HCT116 (cell line): ENCODE data around the gene NEO1. TPM values are rescaled to one million over a fixed set of nuclear protein-coding genes. Genes with fewer than 3 reads are reported as not detected.

Source experiments
- ATAC-seq: fragments of 200-7000 bp; cut with Tn5 transposase; 2 replicates; pipeline ENCODE4 v1.9.1; 2020; ENCODE audit warnings: mild to moderate bottlenecking, moderate library complexity
- BruUV-seq: library from RNA; stranded (reverse); fragments of 400-500 nt; replicated peaks from 2 replicates; lab custom pipeline; 2021; lab: Mats Ljungman, UMichigan
- CTCF ChIA-PET: fragments of 300-600 bp; sonication (Branson Sonifier 250); formaldehyde crosslinking; loops from one replicate; lab custom pipeline; 2021; ENCODE audit warnings: antibody characterized with exemption; lab: Charles Lee
- POLR2A ChIA-PET: fragments of 300-600, 350-600 bp; sonication (Branson Sonifier 250); formaldehyde crosslinking; loops from one replicate; lab custom pipeline; 2021; ENCODE audit warnings: antibody characterized with exemption; lab: Charles Lee
- RAD21 ChIA-PET, 2 experiments: fragments of 300-600 bp; sonication (Branson Sonifier 250); formaldehyde crosslinking; loops; one replicate each; lab custom pipeline; 2023; ENCODE audit warnings: low total read pairs in 2 of 2; ENCODE audit not compliant: uncharacterized antibody in 2 of 2, unreplicated experiment in 2 of 2, low non-redundant PET in 1 of 2; lab: Charles Lee
- DNase-seq: peaks from one replicate; pipeline ENCODE4 v3.0.0-alpha.2; 2010; ENCODE audit warnings: low read depth, low spot score
- H2AFZ ChIP-seq: fragments of 200-600 bp; shearing (Covaris generic), sonication (generic); 2 replicates; pipeline ENCODE4 v1.6.1; 2017; ENCODE audit warnings: low read depth, mixed run types, mixed read lengths, antibody characterized with exemption, low read length; ENCODE audit not compliant: poor library complexity, severe bottlenecking
- H3K27ac ChIP-seq: 2 replicates; pipeline ENCODE4 v1.5.1; 2012; ENCODE audit warnings: low read depth, low read length
- H3K27me3 ChIP-seq: fragments of 200-600 bp; sonication (generic); 2 replicates; pipeline ENCODE4 v1.6.1; 2016; ENCODE audit warnings: mixed run types, low read length, mixed read lengths; ENCODE audit not compliant: insufficient read depth
- H3K36me3 ChIP-seq, 2 experiments: fragments of 200-500 bp in 1 of 2; fragments of 200-600 bp in 1 of 2; sonication (Bioruptor generic) in 1 of 2; sonication (generic) in 1 of 2; 2 replicates each; pipeline versions ENCODE4 v1.5.1 to v1.6.1; 2014 to 2016; ENCODE audit warnings: low read length in 2 of 2, inconsistent platforms in 1 of 2, mixed read lengths in 1 of 2, mixed run types in 1 of 2; ENCODE audit not compliant: insufficient read depth in 2 of 2, control insufficient read depth in 1 of 2
- H3K4me1 ChIP-seq, 2 experiments: fragments of 200-600 bp in 1 of 2; sonication (generic) in 1 of 2; 2 replicates each; pipeline versions ENCODE4 v1.5.1 to v1.6.1; 2012 to 2017; ENCODE audit warnings: low read length in 2 of 2, inconsistent platforms in 1 of 2, mild to moderate bottlenecking in 1 of 2, mixed read lengths in 1 of 2, mixed run types in 1 of 2, moderate library complexity in 1 of 2; ENCODE audit not compliant: insufficient read depth in 2 of 2, control insufficient read depth in 1 of 2
- H3K4me2 ChIP-seq: fragments of 200-600 bp; sonication (generic); 2 replicates; pipeline ENCODE4 v1.6.1; 2017; ENCODE audit warnings: mixed run types, low read length, mixed read lengths
- H3K4me3 ChIP-seq, 2 experiments: fragments of 200-600 bp in 1 of 2; sonication (generic) in 1 of 2; replicated peaks in 1 of 2; 2 replicates each; pipeline ENCODE4 v1.5.1; 2011 to 2016; ENCODE audit warnings: low read length in 2 of 2, control low read depth in 1 of 2, low read depth in 1 of 2, mild to moderate bottlenecking in 1 of 2, mixed read lengths in 1 of 2, mixed run types in 1 of 2
- H3K79me2 ChIP-seq: fragments of 200-600 bp; sonication (generic); 2 replicates; pipeline ENCODE4 v1.6.1; 2017; ENCODE audit warnings: mild to moderate bottlenecking, mixed run types, low read length, moderate library complexity, mixed read lengths; ENCODE audit not compliant: insufficient read depth
- H3K9ac ChIP-seq: fragments of 200-600 bp; sonication (generic); 2 replicates; pipeline ENCODE4 v1.6.1; 2016; ENCODE audit warnings: low read length, mixed read lengths
- H3K9me2 ChIP-seq: fragments of 200-600 bp; sonication (generic), shearing (Covaris generic); 2 replicates; pipeline ENCODE4 v1.6.1; 2017; ENCODE audit warnings: mixed run types, mild to moderate bottlenecking, moderate library complexity; ENCODE audit not compliant: insufficient read depth
- H3K9me3 ChIP-seq, 2 experiments: fragments of 200-500 bp in 1 of 2; fragments of 200-600 bp in 1 of 2; sonication (Bioruptor generic) in 1 of 2; sonication (generic) in 1 of 2; 2 replicates each; pipeline ENCODE4 v1.6.1; 2014 to 2017; ENCODE audit warnings: low read length in 2 of 2, mixed read lengths in 2 of 2, inconsistent platforms in 1 of 2, low read depth in 1 of 2, mild to moderate bottlenecking in 1 of 2, mixed run types in 1 of 2, moderate library complexity in 1 of 2; ENCODE audit not compliant: control insufficient read depth in 1 of 2, insufficient read depth in 1 of 2
- H4K20me1 ChIP-seq: fragments of 200-600 bp; sonication (generic), shearing (Covaris generic); 2 replicates; pipeline ENCODE4 v1.6.1; 2017; ENCODE audit warnings: mixed run types, mild to moderate bottlenecking, moderate library complexity; ENCODE audit not compliant: insufficient read depth
- ATF3 ChIP-seq: IDR thresholded peaks from 2 replicates; pipeline ENCODE4 v1.6.1; 2012
- CTCF ChIP-seq, 3 experiments: fragments of 200-600 bp in 1 of 3; sonication (generic) in 1 of 3; IDR thresholded peaks in 2 of 3; conservative IDR thresholded peaks in 1 of 3; 2 replicates each; pipeline ENCODE4 v1.5.1; 2012 to 2017; ENCODE audit warnings: low read depth in 2 of 3, low read length in 2 of 3, antibody characterized with exemption in 1 of 3, borderline replicate concordance in 1 of 3, control low read depth in 1 of 3, mild to moderate bottlenecking in 1 of 3, mixed read lengths in 1 of 3, mixed run types in 1 of 3, moderate library complexity in 1 of 3; ENCODE audit not compliant: insufficient read depth in 1 of 3
- ELF1 ChIP-seq: IDR thresholded peaks from 2 replicates; pipeline ENCODE4 v1.6.1; 2012; ENCODE audit warnings: low read depth, borderline replicate concordance
- EZH2 ChIP-seq: fragments of 200-600 bp; sonication (generic); IDR thresholded peaks from 2 replicates; pipeline ENCODE4 v1.6.1; 2017; ENCODE audit warnings: antibody characterized with exemption, mixed run types
- FOSL1 ChIP-seq: IDR thresholded peaks from 2 replicates; pipeline ENCODE4 v1.6.1; 2012; ENCODE audit warnings: low read depth
- JUND ChIP-seq: IDR thresholded peaks from 2 replicates; pipeline ENCODE4 v1.6.1; 2012
- MAX ChIP-seq: IDR thresholded peaks from 2 replicates; pipeline ENCODE4 v1.6.1; 2012
- SIN3A ChIP-seq: IDR thresholded peaks from 2 replicates; pipeline ENCODE4 v1.6.1; 2012; ENCODE audit warnings: low read depth
- SRF ChIP-seq: IDR thresholded peaks from 2 replicates; pipeline ENCODE4 v1.6.1; 2012; ENCODE audit warnings: low read depth
- TCF7L2 ChIP-seq: IDR thresholded peaks from 2 replicates; pipeline ENCODE4 v1.7.0; 2011; ENCODE audit warnings: borderline replicate concordance, inconsistent platforms; ENCODE audit not compliant: insufficient read depth, insufficient read length; ENCODE audit errors: extremely low read depth
- YY1 ChIP-seq: IDR thresholded peaks from 2 replicates; pipeline ENCODE4 v1.6.1; 2011; ENCODE audit warnings: low read length, low read depth, moderate library complexity, mild to moderate bottlenecking; ENCODE audit not compliant: insufficient replicate concordance; ENCODE audit errors: extremely low read depth
- ZFX ChIP-seq: fragments of 450-650 bp; IDR thresholded peaks from 2 replicates; pipeline ENCODE4 v1.6.1; 2017
- ZNF274 ChIP-seq: fragments of 200-500 bp; sonication (Bioruptor generic); IDR thresholded peaks from 2 replicates; pipeline ENCODE4 v1.6.1; 2014; ENCODE audit warnings: mild to moderate bottlenecking, low read depth, low read length, inconsistent platforms
- intact Hi-C: fragments of 100-400 bp; cut with micrococcal nuclease; formaldehyde crosslinking; loops from 2 replicates; pipeline ENCODE4 v1.10.0; 2022
- total RNA-seq: library from RNA; stranded (reverse); gene quantifications from one replicate; pipeline ENCODE4 v1.2.1, GENCODE V29; 2021; ENCODE audit not compliant: unreplicated experiment
- TF ChIP-seq, protein P1 (sequence below): IDR thresholded peaks from 2 replicates; pipeline ENCODE4 v1.6.1; 2012; ENCODE audit warnings: low read depth
- TF ChIP-seq, protein P2 (sequence below): IDR thresholded peaks from 2 replicates; pipeline ENCODE4 v1.6.1; 2011; ENCODE audit warnings: mild to moderate bottlenecking, low read length, moderate library complexity; ENCODE audit not compliant: insufficient replicate concordance; ENCODE audit errors: extremely low read depth

The NEO1 gene
- total RNA-seq, 1 experiment from 2014 or later, result 30.0 TPM

DNA sequence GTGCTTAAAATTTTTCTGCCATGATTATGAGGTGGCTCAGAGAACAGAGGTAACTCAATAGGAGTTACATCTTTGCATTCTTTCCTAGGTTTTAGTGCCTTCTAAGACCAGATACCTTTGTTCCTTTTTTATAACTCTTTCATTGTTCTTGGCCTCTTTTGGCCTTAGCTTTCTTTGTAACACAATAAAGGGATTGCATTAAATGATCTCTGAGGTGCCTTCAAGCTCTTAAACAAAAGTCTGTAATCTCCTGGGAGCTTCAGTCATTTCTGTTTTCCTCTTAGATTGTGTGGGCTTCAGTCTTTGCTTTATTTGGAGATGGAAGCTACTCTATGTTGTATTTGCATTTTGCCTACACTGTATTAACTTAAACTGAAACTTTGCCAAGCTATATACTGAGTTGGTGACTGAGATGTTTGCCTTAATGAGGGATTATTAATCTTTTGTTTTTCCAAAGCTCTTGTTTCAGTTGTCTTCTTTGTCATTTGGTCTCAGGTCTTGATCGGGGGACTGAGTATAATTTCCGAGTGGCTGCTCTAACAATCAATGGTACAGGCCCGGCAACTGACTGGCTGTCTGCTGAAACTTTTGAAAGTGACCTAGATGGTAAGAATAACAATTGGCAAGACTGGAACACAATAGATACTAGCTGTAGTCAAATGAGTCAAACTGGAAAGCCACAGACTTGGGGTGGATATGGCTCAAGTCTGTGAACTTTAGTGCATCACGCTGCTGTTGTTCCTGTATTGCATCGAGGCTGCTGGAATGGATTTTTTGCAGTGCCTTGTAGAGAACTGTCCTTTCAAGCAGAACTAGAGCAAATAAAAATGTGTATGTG lies 206.2 kb downstream of the NEO1 start (continued):
- TF ChIP-seq MAX, result no peak
- TF ChIP-seq, all 23 proteins: peak for 0

DNA sequence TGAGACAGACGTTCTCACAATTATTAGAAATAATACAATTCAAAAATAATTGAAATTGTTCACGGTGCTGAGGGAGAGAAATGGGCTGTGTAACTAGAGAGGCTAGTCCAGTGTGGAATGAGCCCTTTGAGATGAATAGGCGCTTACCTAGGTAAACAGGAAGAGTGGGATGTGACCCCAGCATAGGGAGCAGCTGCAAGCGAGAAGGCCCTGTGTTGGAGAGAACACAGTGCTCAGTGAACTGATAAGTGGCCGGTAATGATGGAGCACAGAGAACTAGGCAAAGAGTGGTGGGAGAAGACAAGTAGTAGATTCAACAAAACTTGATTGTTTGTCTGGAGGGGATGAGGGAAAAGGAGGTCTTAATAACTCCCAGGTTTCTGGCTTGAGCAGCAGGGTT lies 212.6 kb downstream of the NEO1 start:
- Histone ChIP-seq H3K36me3 (no peaks in the 10 kb centered on the region), H2AFZ (no peak overlapping the region), H3K4me1 (no peaks in the 10 kb centered on the region), H3K4me3 (no peak overlapping the region), H3K9ac (no peak overlapping the region), H3K9me2 (no peaks in the 10 kb centered on the region), H3K9me3 (no peaks in the 10 kb centered on the region), H3K4me2 (no peak overlapping the region), H4K20me1 (no peaks in the 10 kb centered on the region), H3K79me2 (no peaks in the 10 kb centered on the region), H3K27me3 (no peaks in the 10 kb centered on the region), H3K27ac (no peak overlapping the region)
- ChIA-PET POLR2A (no interaction called here), RAD21 (no interaction called here), CTCF (interaction anchor here (0.7 to 3.8 kb wide), 13 partner anchors 9 to 665 kb away, joined by 3 to 31 read pairs (median 5); no protein-coding TSS in a partner anchor)
- no peak for ATAC-seq
- no peak for DNase-seq
- intact Hi-C loops, result loop anchor here (5.0 kb wide), 1 partner anchor 543 kb away; no protein-coding TSS in a partner anchor
- BruUV-seq, result no TSS peak
- TF ChIP-seq, protein P1, sequence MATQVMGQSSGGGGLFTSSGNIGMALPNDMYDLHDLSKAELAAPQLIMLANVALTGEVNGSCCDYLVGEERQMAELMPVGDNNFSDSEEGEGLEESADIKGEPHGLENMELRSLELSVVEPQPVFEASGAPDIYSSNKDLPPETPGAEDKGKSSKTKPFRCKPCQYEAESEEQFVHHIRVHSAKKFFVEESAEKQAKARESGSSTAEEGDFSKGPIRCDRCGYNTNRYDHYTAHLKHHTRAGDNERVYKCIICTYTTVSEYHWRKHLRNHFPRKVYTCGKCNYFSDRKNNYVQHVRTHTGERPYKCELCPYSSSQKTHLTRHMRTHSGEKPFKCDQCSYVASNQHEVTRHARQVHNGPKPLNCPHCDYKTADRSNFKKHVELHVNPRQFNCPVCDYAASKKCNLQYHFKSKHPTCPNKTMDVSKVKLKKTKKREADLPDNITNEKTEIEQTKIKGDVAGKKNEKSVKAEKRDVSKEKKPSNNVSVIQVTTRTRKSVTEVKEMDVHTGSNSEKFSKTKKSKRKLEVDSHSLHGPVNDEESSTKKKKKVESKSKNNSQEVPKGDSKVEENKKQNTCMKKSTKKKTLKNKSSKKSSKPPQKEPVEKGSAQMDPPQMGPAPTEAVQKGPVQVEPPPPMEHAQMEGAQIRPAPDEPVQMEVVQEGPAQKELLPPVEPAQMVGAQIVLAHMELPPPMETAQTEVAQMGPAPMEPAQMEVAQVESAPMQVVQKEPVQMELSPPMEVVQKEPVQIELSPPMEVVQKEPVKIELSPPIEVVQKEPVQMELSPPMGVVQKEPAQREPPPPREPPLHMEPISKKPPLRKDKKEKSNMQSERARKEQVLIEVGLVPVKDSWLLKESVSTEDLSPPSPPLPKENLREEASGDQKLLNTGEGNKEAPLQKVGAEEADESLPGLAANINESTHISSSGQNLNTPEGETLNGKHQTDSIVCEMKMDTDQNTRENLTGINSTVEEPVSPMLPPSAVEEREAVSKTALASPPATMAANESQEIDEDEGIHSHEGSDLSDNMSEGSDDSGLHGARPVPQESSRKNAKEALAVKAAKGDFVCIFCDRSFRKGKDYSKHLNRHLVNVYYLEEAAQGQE, result no peak
- TF ChIP-seq ZFX (no peak), MAX (no peak), CTCF (IDR thresholded peaks at IDR 0.05 in 2 of 3, conservative IDR thresholded peaks at IDR 0.05 in 1 of 3; ENCODE audit: borderline replicate concordance in 1 of 3, insufficient read depth in 1 of 3, low read depth in 2 of 3, low read length in 2 of 3) (no peak), TCF7L2 (no peak), SIN3A (no peak), SRF (no peak), YY1 (no peak), ZNF274 (no peak), FOSL1 (no peak), JUND (no peak), ATF3 (no peak), ELF1 (no peak), EZH2 (no peak)
- TF ChIP-seq, protein P2, sequence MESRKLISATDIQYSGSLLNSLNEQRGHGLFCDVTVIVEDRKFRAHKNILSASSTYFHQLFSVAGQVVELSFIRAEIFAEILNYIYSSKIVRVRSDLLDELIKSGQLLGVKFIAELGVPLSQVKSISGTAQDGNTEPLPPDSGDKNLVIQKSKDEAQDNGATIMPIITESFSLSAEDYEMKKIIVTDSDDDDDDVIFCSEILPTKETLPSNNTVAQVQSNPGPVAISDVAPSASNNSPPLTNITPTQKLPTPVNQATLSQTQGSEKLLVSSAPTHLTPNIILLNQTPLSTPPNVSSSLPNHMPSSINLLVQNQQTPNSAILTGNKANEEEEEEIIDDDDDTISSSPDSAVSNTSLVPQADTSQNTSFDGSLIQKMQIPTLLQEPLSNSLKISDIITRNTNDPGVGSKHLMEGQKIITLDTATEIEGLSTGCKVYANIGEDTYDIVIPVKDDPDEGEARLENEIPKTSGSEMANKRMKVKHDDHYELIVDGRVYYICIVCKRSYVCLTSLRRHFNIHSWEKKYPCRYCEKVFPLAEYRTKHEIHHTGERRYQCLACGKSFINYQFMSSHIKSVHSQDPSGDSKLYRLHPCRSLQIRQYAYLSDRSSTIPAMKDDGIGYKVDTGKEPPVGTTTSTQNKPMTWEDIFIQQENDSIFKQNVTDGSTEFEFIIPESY, result no peak
